C4-2B (cell line): ENCODE results near the gene ATP11C.

ENCODE experiments used
- CTCF ChIP-seq: fragments of 450-650 bp; conservative IDR thresholded peaks from 2 replicates; pipeline ENCODE4 v1.5.1; 2017; ENCODE audit warnings: mild to moderate bottlenecking
- ZFX ChIP-seq: fragments of 450-650 bp; IDR thresholded peaks from 2 replicates; pipeline ENCODE4 v1.6.1; 2017

GRCh38 chrX:139816204-139816603 is 116.6 kb downstream of the ATP11C start:
- TF ChIP-seq CTCF (no peak), ZFX (no peak)
